ENCODE measurements around the gene LARP1.
A peak's percentile ranks its signal among the peaks of the same experiment; 100 is the strongest.

Gene LARP1

DNA sequence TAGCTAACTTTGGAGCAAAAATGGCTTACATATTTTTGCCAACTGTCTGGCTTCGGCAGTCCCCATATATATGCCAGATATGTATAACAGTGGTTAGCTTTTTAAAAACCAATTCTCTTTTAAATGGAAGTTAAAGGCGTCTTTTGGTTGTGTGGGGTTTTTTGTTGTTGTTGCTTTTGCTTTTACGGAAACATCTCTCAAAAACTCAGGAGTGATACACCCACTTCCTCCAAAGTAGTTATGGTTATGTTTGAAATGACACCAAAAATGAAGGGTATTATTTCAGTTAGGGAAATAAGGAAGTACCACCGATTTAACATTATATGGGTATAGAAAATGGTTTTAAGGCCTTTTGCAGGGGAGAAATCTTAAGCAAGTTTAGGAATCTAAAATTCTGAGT is 105.6 kb downstream of the LARP1 start:
- peaks cover 42% of the 10 kb centered on the region for H3K4me1 ChIP-seq (ENCODE audit: control insufficient read depth, low read length)
- peak overlapping the region; percentile 92 for H3K4me3 ChIP-seq (ENCODE audit: low read length)
- no peak overlapping the region; the same call in 1 of the 2 replicates for H3K27ac ChIP-seq (ENCODE audit: low read depth, low read length)
- no peaks in the 10 kb centered on the region for H3K27me3 ChIP-seq (ENCODE audit: control insufficient read depth, low read length)
- no peaks in the 10 kb centered on the region for H3K9me3 ChIP-seq (ENCODE audit: control insufficient read depth, insufficient read depth, low read length)
- H3K4me2 ChIP-seq (ENCODE audit: low read length), result peak overlapping the region; percentile 99
- H4K20me1 ChIP-seq (ENCODE audit: control insufficient read depth, insufficient read depth, low read depth, low read length), result peaks cover 30% of the 10 kb centered on the region
- H3K9me2 ChIP-seq (replicated peaks; ENCODE audit: control insufficient read depth, low read length), result no peaks in the 10 kb centered on the region
- H3K36me3 ChIP-seq (ENCODE audit: control insufficient read depth, low read length), result peaks cover 66% of the 10 kb centered on the region
- H3F3A ChIP-seq (ENCODE audit: control insufficient read depth, insufficient read depth), result peaks cover 14% of the 10 kb centered on the region
- TF ChIP-seq, protein P1, sequence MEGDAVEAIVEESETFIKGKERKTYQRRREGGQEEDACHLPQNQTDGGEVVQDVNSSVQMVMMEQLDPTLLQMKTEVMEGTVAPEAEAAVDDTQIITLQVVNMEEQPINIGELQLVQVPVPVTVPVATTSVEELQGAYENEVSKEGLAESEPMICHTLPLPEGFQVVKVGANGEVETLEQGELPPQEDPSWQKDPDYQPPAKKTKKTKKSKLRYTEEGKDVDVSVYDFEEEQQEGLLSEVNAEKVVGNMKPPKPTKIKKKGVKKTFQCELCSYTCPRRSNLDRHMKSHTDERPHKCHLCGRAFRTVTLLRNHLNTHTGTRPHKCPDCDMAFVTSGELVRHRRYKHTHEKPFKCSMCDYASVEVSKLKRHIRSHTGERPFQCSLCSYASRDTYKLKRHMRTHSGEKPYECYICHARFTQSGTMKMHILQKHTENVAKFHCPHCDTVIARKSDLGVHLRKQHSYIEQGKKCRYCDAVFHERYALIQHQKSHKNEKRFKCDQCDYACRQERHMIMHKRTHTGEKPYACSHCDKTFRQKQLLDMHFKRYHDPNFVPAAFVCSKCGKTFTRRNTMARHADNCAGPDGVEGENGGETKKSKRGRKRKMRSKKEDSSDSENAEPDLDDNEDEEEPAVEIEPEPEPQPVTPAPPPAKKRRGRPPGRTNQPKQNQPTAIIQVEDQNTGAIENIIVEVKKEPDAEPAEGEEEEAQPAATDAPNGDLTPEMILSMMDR (IDR thresholded peaks at IDR 0.05; ENCODE audit: low read depth, low read length, poor library complexity, severe bottlenecking), result no peak
- TF ChIP-seq EZH2phosphoT487 (IDR thresholded peaks at IDR 0.05; ENCODE audit: borderline replicate concordance, low read length), result no peak
- H3K79me2 ChIP-seq (ENCODE audit: control insufficient read depth, low read length), result peaks cover 73% of the 10 kb centered on the region

DNA sequence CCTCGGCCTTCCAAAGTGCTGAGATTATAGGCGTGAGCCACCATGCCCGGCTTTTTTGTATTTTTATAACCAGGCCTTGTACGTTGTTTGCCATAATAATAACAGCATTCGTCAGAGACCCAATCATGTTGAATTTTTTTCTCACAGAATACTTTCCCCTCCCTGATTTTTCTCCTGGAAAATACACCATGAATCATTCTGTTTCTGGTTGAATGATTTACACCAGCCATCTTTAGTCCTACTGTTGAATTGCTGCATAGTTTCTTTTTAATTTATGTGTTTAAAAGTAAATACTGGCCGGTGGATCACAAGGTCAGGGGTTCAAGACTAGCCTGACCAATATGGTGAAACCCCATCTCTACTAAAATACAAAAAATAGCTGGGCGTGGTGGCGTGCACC is 106.8 kb downstream of the LARP1 start:
- Histone ChIP-seq H3K9me3 (ENCODE audit: control insufficient read depth, insufficient read depth, low read length) (no peaks in the 10 kb centered on the region), H3K4me2 (ENCODE audit: low read length) (peak overlapping the region; percentile 2), H3K4me1 (ENCODE audit: control insufficient read depth, low read length) (peaks cover 40% of the 10 kb centered on the region), H3K9me2 (replicated peaks; ENCODE audit: control insufficient read depth, low read length) (no peaks in the 10 kb centered on the region), H3K4me3 (ENCODE audit: low read length) (0 out of 2 replicates have a peak overlapping the region, but pooled peaks have one; percentile 8), H3K36me3 (ENCODE audit: control insufficient read depth, low read length) (peaks cover 78% of the 10 kb centered on the region), H3K27ac (ENCODE audit: low read depth, low read length) (no peak overlapping the region), H3F3A (ENCODE audit: control insufficient read depth, insufficient read depth) (peaks cover 14% of the 10 kb centered on the region), H4K20me1 (ENCODE audit: control insufficient read depth, insufficient read depth, low read depth, low read length) (peaks cover 30% of the 10 kb centered on the region), H3K27me3 (ENCODE audit: control insufficient read depth, low read length) (no peaks in the 10 kb centered on the region), H3K79me2 (ENCODE audit: control insufficient read depth, low read length) (peaks cover 78% of the 10 kb centered on the region)
- TF ChIP-seq EZH2phosphoT487 (IDR thresholded peaks at IDR 0.05; ENCODE audit: borderline replicate concordance, low read length), result no peak
- TF ChIP-seq, protein P1 (IDR thresholded peaks at IDR 0.05; ENCODE audit: low read depth, low read length, poor library complexity, severe bottlenecking), result no peak

DNA sequence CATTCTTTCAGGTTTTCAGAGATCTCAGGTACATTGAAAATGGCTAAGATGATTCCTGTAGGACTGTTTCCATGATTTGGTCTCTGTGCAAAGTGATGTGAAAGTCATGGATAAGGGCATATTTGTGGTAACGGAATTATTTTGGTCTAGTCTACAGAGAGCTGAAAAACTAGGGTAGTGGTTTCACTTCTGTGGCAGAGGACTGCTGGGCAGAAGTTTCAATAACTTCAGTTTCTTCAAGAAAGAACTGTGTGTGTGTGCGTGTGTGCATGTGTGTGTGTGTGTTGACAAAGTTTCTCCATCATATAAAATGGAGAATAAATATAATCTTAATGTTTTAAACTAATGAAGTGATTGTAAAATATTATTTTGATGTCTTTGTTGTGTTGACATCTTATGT is 107.6 kb downstream of the LARP1 start:
- no peaks in the 10 kb centered on the region for H3K9me2 ChIP-seq (replicated peaks; ENCODE audit: control insufficient read depth, low read length)
- H3K4me2 ChIP-seq (ENCODE audit: low read length), result peak overlapping the region; percentile 2
- no peak overlapping the region for H3K4me3 ChIP-seq (ENCODE audit: low read length)
- no peak for TF ChIP-seq EZH2phosphoT487 (IDR thresholded peaks at IDR 0.05; ENCODE audit: borderline replicate concordance, low read length)
- TF ChIP-seq, protein P1 (IDR thresholded peaks at IDR 0.05; ENCODE audit: low read depth, low read length, poor library complexity, severe bottlenecking), result no peak
- H3K27me3 ChIP-seq (ENCODE audit: control insufficient read depth, low read length), result no peaks in the 10 kb centered on the region
- H3K36me3 ChIP-seq (ENCODE audit: control insufficient read depth, low read length), result peaks cover 84% of the 10 kb centered on the region
- peaks cover 30% of the 10 kb centered on the region for H4K20me1 ChIP-seq (ENCODE audit: control insufficient read depth, insufficient read depth, low read depth, low read length)
- H3K4me1 ChIP-seq (ENCODE audit: control insufficient read depth, low read length), result peaks cover 36% of the 10 kb centered on the region
- no peaks in the 10 kb centered on the region for H3K9me3 ChIP-seq (ENCODE audit: control insufficient read depth, insufficient read depth, low read length)
- peaks cover 13% of the 10 kb centered on the region for H3F3A ChIP-seq (ENCODE audit: control insufficient read depth, insufficient read depth)
- H3K79me2 ChIP-seq (ENCODE audit: control insufficient read depth, low read length), result peaks cover 78% of the 10 kb centered on the region
- no peak overlapping the region for H3K27ac ChIP-seq (ENCODE audit: low read depth, low read length)
